Measurements from ENCODE around the gene JARID2.

DNA sequence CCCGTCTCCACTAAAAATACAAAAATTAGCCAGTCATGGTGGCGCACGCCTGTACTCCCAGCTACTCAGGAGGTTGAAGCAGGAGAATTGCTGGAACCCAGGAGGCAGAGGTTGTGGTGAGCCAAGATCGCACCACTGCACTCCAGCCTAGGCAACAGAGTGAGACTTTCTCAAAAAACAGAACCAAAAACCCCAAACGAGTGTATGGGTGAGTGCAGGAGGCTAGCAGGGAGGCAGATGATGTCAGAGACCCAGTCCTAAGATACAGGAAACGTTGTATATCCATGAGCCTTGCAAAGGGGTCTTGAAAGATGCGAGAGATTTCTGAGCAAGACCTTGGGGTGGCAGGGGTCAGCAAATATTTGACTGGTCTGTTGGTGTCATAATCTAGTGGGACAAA lies 136.2 kb downstream of the JARID2 start:
- no peak for TF ChIP-seq POLR2A (IDR thresholded peaks at IDR 0.05)
- TF ChIP-seq, protein P1, sequence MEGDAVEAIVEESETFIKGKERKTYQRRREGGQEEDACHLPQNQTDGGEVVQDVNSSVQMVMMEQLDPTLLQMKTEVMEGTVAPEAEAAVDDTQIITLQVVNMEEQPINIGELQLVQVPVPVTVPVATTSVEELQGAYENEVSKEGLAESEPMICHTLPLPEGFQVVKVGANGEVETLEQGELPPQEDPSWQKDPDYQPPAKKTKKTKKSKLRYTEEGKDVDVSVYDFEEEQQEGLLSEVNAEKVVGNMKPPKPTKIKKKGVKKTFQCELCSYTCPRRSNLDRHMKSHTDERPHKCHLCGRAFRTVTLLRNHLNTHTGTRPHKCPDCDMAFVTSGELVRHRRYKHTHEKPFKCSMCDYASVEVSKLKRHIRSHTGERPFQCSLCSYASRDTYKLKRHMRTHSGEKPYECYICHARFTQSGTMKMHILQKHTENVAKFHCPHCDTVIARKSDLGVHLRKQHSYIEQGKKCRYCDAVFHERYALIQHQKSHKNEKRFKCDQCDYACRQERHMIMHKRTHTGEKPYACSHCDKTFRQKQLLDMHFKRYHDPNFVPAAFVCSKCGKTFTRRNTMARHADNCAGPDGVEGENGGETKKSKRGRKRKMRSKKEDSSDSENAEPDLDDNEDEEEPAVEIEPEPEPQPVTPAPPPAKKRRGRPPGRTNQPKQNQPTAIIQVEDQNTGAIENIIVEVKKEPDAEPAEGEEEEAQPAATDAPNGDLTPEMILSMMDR (IDR thresholded peaks at IDR 0.05) = no peak
